ENCODE results near the gene TUBA4B.

Gene TUBA4B

DNA sequence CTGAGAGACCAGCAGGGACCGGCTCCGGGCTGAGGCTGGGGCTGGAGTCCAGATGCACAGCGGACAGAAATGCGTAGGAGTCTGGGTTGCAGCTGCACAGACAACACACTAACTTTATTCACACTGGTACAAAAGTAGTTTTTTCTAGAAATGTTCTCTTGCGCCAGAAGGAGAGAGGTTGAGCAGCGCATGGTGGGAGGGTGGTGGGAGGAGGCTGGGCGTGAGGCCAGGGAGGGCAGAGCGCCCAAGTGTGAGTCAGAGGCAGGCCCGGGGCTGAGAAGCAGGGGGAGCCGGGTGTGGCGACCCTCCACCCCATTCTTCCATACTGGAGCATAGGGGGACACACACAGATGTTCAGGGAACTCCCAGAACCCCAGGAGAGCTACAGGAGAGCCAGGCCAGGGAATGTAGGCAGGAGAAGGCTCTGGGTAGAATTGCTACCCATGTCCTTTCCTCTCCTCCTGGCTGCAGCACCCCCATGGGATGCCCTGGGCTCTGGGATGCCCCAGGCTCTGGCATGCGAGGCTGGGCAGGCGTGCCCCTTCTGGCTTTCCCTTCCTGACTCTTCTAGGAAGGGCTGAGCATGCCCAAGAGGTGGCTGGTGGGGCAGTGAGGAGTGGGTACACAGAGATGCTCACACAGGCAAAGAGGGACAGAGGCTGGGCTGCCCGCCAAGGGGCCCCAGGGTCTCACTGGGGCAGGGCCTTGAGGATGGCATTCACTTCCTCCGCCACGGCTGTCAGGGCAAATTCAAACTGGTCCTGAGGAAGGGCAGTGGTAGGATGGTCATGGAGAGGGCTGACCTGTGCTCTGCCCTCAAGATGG is 36.7 kb downstream of the TUBA4B start:
- Mint-ChIP-seq H3K4me1 (peaks cover 23% of the 10 kb centered on the region), H3K27ac (no peak overlapping the region), H3K9me3 (no peaks in the 10 kb centered on the region), H3K36me3 (ENCODE audit: low read depth) (no peaks in the 10 kb centered on the region), H3K27me3 (ENCODE audit: low read depth, poor library complexity) (peaks cover 36% of the 10 kb centered on the region), H3K4me3 (no peak overlapping the region)
- TF ChIP-seq, protein P1, sequence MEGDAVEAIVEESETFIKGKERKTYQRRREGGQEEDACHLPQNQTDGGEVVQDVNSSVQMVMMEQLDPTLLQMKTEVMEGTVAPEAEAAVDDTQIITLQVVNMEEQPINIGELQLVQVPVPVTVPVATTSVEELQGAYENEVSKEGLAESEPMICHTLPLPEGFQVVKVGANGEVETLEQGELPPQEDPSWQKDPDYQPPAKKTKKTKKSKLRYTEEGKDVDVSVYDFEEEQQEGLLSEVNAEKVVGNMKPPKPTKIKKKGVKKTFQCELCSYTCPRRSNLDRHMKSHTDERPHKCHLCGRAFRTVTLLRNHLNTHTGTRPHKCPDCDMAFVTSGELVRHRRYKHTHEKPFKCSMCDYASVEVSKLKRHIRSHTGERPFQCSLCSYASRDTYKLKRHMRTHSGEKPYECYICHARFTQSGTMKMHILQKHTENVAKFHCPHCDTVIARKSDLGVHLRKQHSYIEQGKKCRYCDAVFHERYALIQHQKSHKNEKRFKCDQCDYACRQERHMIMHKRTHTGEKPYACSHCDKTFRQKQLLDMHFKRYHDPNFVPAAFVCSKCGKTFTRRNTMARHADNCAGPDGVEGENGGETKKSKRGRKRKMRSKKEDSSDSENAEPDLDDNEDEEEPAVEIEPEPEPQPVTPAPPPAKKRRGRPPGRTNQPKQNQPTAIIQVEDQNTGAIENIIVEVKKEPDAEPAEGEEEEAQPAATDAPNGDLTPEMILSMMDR (IDR thresholded peaks at IDR 0.05), result no peak
- DNase-seq, result no peak

DNA sequence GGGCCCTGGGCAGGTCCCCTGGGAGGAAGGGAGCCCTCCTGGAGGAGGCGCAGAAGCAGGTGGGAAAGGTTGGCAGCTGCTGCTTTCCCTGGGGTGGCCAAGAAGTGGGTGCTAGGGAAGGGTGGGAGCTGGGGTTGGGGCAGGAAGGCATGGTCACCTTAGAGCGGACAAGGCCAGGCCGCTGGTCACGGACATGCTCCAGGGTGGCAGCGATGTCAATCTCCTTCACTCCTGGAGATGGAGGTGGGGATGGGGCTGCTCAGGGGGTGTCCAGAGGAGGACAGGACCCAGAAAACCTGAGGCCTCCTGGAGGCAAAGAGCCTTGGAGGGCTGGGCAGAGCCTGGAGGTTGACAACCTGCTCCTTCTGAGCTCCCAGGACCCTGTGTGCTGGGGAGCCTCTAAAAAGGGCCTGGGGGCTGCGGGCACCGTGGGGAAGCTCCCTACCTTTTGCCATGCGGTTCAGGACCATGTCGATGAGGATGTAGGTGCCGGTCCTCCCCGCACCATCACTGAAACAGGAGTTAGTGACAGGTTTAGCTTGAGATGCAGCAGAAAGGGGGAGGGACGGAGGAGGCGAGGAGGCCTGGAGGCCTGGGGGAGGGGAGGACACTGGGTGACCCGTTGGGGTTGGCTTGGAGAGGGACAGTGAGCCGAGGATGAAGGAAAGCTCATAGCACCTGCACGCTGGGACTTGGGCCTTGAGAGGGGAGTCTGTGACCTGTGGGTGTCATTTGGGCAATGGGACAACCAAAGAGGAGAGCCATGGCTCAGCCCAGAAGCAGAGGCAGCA is 37.5 kb downstream of the TUBA4B start:
- peak overlapping the region; percentile 71 for H3K27ac Mint-ChIP-seq

DNA sequence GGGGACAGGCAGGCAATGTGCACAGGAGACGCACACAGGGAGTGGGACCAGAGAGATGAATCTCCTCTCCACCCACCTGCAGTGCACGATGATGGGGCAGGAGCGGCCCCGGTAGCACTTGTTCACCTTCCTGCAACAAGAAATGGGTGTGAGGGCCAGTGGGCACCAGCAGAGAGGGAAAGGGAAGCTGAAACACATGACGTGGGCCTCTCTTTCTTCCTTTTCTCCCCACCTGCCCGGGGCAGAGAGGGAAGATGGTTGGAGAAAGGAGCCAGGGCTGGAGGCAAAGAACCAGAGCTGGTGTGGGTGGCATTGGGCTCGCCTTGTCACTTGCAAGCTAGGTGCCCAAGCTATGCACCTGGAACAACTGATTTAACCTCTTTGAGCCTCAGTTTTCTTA is 38.4 kb downstream of the TUBA4B start:
- TF ChIP-seq, protein P1 (IDR thresholded peaks at IDR 0.05), result no peak
- no peak for DNase-seq
- no peak overlapping the region for H3K27ac Mint-ChIP-seq
- peaks cover 14% of the 10 kb centered on the region for H3K4me1 Mint-ChIP-seq
- peaks cover 47% of the 10 kb centered on the region for H3K27me3 Mint-ChIP-seq (ENCODE audit: low read depth, poor library complexity)
- H3K4me3 Mint-ChIP-seq, result no peak overlapping the region
- H3K9me3 Mint-ChIP-seq, result no peaks in the 10 kb centered on the region
- no peaks in the 10 kb centered on the region for H3K36me3 Mint-ChIP-seq (ENCODE audit: low read depth)

More for the DNA sequence above, 37.5 kb downstream of the TUBA4B start:
- Mint-ChIP-seq H3K27me3 (ENCODE audit: low read depth, poor library complexity) (peaks cover 43% of the 10 kb centered on the region), H3K36me3 (ENCODE audit: low read depth) (no peaks in the 10 kb centered on the region), H3K9me3 (no peaks in the 10 kb centered on the region), H3K4me3 (no peak overlapping the region), H3K4me1 (peaks cover 20% of the 10 kb centered on the region)
- no peak for DNase-seq
- TF ChIP-seq, protein P1 (IDR thresholded peaks at IDR 0.05), result no peak

DNA sequence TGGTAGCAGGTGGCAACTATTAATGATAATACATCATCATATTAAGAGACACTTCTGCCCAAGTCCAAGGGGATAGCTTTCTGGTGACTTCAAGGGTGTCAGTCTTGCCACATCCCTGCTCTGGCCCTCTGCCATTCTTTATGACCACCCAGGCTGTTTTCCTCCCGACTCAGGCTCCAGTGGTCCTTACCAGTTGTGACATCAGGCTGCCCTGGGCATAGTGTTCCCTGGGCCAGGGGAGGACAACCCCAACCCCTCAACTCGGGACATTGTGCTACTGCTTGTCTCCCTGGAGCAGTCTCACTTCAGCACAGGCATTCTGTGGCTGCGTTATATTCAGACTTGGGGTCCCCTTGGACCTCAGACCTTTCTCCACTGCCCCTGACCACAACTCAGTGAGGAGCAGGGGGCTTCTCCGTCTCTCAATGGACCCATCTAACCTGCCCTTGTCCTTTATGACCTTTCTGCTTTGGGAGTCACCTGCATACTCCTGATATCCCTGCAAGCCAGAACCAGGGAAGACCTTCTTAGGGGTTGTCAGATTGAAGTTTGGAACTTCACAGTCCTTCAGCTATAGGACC is 39.0 kb downstream of the TUBA4B start:
- H3K4me1 Mint-ChIP-seq, result peaks cover 9% of the 10 kb centered on the region
- TF ChIP-seq, protein P1 (IDR thresholded peaks at IDR 0.05), result no peak
- H3K9me3 Mint-ChIP-seq, result no peaks in the 10 kb centered on the region
- no peaks in the 10 kb centered on the region for H3K36me3 Mint-ChIP-seq (ENCODE audit: low read depth)
- H3K27ac Mint-ChIP-seq, result no peak overlapping the region
- no peak for DNase-seq
- H3K27me3 Mint-ChIP-seq (ENCODE audit: low read depth, poor library complexity), result peaks cover 53% of the 10 kb centered on the region
- no peak overlapping the region for H3K4me3 Mint-ChIP-seq

DNA sequence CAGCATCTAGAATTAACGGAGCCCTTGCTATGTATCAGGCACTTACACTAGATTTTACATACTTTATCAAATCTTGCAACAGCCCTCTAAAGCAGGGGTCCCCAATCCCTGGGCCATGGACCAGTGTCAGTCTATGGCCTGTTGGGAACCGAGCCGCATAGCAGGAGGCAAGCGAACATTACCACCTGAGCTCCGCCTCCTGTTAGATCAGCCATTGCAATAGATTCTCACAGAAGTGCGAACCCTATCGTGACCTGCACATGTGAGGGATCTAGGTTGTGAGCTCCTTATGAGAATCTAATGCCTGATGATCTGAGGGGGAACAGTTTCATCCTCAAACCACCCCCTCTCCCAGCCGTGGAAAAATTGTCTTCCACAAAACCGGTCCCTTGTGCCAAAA is 39.6 kb downstream of the TUBA4B start:
- H3K4me1 Mint-ChIP-seq, result peaks cover 9% of the 10 kb centered on the region
- no peak overlapping the region for H3K27ac Mint-ChIP-seq
- H3K36me3 Mint-ChIP-seq (ENCODE audit: low read depth), result no peaks in the 10 kb centered on the region
- H3K27me3 Mint-ChIP-seq (ENCODE audit: low read depth, poor library complexity), result peaks cover 54% of the 10 kb centered on the region
- H3K9me3 Mint-ChIP-seq, result no peaks in the 10 kb centered on the region
- H3K4me3 Mint-ChIP-seq, result no peak overlapping the region
- TF ChIP-seq, protein P1 (IDR thresholded peaks at IDR 0.05), result no peak
- DNase-seq, result no peak

Data from nephron progenitor cell (in vitro differentiated cells).